Sciatic nerve (tissue), 2 donors: Measurements from ENCODE around the gene LRRC7. TPM values are rescaled to one million over a fixed set of nuclear protein-coding genes. Genes with fewer than 3 reads are reported as not detected.

Experiments
- ATAC-seq: fragments of 200-7000 bp; cut with Tn5 transposase; one replicate; pipeline ENCODE4 v1.9.1; 2020; ENCODE audit warnings: mild to moderate bottlenecking, moderate library complexity
- DNase-seq: peaks from one replicate; pipeline ENCODE4 v3.0.0-alpha.2; 2020; ENCODE audit warnings: low spot score
- intact Hi-C: fragments of 100-400 bp; cut with DNase I; formaldehyde crosslinking; loops from one replicate; pipeline ENCODE4 v1.14.2; 2022
- total RNA-seq: library from RNA; stranded (reverse); fragmentation: NEBNext Ultra II Directional; extraction: Animal tissue kit (Norgen Biotek cat#: 25700); gene quantifications from one replicate; pipeline ENCODE4 v1.2.1, GENCODE V29; 2021
- donor health status: DM: no; HTN: no; CAD: no.
- donor health status: DM: no; HTN: no; CAD: no.

LRRC7 gene
- 42.4 TPM for total RNA-seq

GRCh38 chr1:69567652-69568420 lies at the start of gene LRRC7:
TSS of gene LRRC7 (plus strand) at chr1:69567922. CDS start at chr1:69568640, 718 bp downstream.
- intact Hi-C loops: no loop called here
- DNase-seq: no peak
- peak; percentile 19 for ATAC-seq

- intact Hi-C loops: no loop called here
- DNase-seq (no peak), ATAC-seq (no peak)
These were observed 48.7 kb upstream of the LRRC7 start for GRCh38 chr1:69519006-69519405.

GRCh38 chr1:69520326-69520725 lies 47.4 kb upstream of the LRRC7 start:
- intact Hi-C loops: no loop called here
- DNase-seq: no peak
- ATAC-seq: no peak

- no peak for DNase-seq
- no peak for ATAC-seq
- intact Hi-C loops: no loop called here
These were observed 44.7 kb upstream of the LRRC7 start for GRCh38 chr1:69523032-69523431.

GRCh38 chr1:69523461-69523860 lies 44.3 kb upstream of the LRRC7 start:
- ATAC-seq (no peak), DNase-seq (no peak)
- intact Hi-C loops: no loop called here

GRCh38 chr1:69524015-69524414 lies 43.7 kb upstream of the LRRC7 start:
- intact Hi-C loops: no loop called here
- DNase-seq (no peak), ATAC-seq (no peak)

GRCh38 chr1:69527273-69527672 lies 40.4 kb upstream of the LRRC7 start:
- DNase-seq (no peak), ATAC-seq (no peak)
- intact Hi-C loops: no loop called here

- DNase-seq: no peak
- no peak for ATAC-seq
- intact Hi-C loops: no loop called here
These were observed 39.3 kb upstream of the LRRC7 start for GRCh38 chr1:69528376-69528775.

GRCh38 chr1:69533343-69533742 lies 34.4 kb upstream of the LRRC7 start:
- intact Hi-C loops: no loop called here

GRCh38 chr1:69534829-69535228 lies 32.9 kb upstream of the LRRC7 start:
- intact Hi-C loops: no loop called here
- ATAC-seq (no peak), DNase-seq (no peak)

More at GRCh38 chr1:69533343-69533742, 34.4 kb upstream of the LRRC7 start:
- no peak for DNase-seq
- ATAC-seq: no peak

GRCh38 chr1:69535490-69535889 lies 32.2 kb upstream of the LRRC7 start:
- no peak for DNase-seq
- intact Hi-C loops: no loop called here
- no peak for ATAC-seq

GRCh38 chr1:69540052-69540451 lies 27.7 kb upstream of the LRRC7 start:
- intact Hi-C loops: no loop called here
- no peak for DNase-seq
- no peak for ATAC-seq

GRCh38 chr1:69551476-69552324 lies 16.0 kb upstream of the LRRC7 start:
- no peak for DNase-seq
- intact Hi-C loops: no loop called here

GRCh38 chr1:69553726-69554125 lies 14.0 kb upstream of the LRRC7 start:
- no peak for DNase-seq
- intact Hi-C loops: no loop called here
- ATAC-seq: no peak

More at GRCh38 chr1:69551476-69552324, 16.0 kb upstream of the LRRC7 start:
- ATAC-seq: no peak

- ATAC-seq (peak; percentile 12), DNase-seq (peak; percentile 47)
- intact Hi-C loops: no loop called here
These were observed 876 bp downstream of the LRRC7 start for GRCh38 chr1:69568421-69569174.

- peak; percentile 18 for ATAC-seq
- intact Hi-C loops: no loop called here
These were observed 1.4 kb downstream of the LRRC7 start for GRCh38 chr1:69569175-69569541.

GRCh38 chr1:69569576-69570328 lies 2.0 kb downstream of the LRRC7 start:
- no peak for DNase-seq
- peak; percentile 35 for ATAC-seq
- intact Hi-C loops: no loop called here

More at GRCh38 chr1:69569175-69569541, 1.4 kb downstream of the LRRC7 start:
- no peak for DNase-seq

GRCh38 chr1:69570356-69570755 lies 2.6 kb downstream of the LRRC7 start:
- intact Hi-C loops: no loop called here
- DNase-seq (no peak), ATAC-seq (no peak)

GRCh38 chr1:69572921-69573320 lies 5.2 kb downstream of the LRRC7 start:
- no peak for ATAC-seq
- DNase-seq: no peak
- intact Hi-C loops: no loop called here
